Measurements from ENCODE around the gene PEX5L.

DNA sequence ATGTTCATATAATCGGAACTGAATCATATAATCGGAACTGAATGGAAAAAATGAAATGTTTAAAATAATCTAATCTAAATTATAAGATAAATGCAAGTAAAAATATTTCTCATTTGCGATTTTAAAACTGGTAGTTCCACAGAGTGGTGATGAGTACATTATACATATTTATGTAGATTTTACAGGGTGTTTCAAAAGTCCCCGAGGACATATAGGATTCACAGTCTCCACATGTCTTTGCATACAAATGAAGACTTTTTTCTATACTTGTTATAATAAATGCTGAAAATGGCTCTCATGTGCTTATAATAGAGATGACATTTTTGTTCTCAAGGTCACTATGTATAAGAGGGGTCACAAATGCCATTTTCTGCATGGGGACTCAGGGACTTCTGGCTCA lies 139.5 kb downstream of the PEX5L start:
- TF ChIP-seq, protein P1, sequence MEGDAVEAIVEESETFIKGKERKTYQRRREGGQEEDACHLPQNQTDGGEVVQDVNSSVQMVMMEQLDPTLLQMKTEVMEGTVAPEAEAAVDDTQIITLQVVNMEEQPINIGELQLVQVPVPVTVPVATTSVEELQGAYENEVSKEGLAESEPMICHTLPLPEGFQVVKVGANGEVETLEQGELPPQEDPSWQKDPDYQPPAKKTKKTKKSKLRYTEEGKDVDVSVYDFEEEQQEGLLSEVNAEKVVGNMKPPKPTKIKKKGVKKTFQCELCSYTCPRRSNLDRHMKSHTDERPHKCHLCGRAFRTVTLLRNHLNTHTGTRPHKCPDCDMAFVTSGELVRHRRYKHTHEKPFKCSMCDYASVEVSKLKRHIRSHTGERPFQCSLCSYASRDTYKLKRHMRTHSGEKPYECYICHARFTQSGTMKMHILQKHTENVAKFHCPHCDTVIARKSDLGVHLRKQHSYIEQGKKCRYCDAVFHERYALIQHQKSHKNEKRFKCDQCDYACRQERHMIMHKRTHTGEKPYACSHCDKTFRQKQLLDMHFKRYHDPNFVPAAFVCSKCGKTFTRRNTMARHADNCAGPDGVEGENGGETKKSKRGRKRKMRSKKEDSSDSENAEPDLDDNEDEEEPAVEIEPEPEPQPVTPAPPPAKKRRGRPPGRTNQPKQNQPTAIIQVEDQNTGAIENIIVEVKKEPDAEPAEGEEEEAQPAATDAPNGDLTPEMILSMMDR (IDR thresholded peaks at IDR 0.05), result no peak
- no peak for TF ChIP-seq POLR2A (IDR thresholded peaks at IDR 0.05)

All from esophagus squamous epithelium (tissue), 4 donors.